ENCODE measurements around the gene SP140L.
A peak's percentile ranks its signal among the peaks of the same experiment; 100 is the strongest.
"Not testable (repeated sequence)": the region's sequence is repeated elsewhere in the genome, so short reads cannot be mapped to it uniquely, and the experiment has no call there.

Gene SP140L

GRCh38 chr2:230408244-230408842, 81.3 kb downstream of the SP140L start:
- Histone ChIP-seq H3K79me2 (ENCODE audit: control insufficient read depth, insufficient read depth, low read length) (no peaks in the 10 kb centered on the region), H2BK120ac (ENCODE audit: low read depth, low read length) (no peak overlapping the region), H2BK5ac (ENCODE audit: low read length) (no peak overlapping the region), H3K9ac (ENCODE audit: low read length) (no peak overlapping the region), H3K4me2 (ENCODE audit: low read length) (no peak overlapping the region), H3K27me3 (ENCODE audit: insufficient read depth, low read length, poor library complexity) (no peaks in the 10 kb centered on the region), H2BK15ac (replicated peaks; ENCODE audit: low read depth) (no peak overlapping the region), H3K79me1 (ENCODE audit: low read length) (no peaks in the 10 kb centered on the region), H3K23ac (ENCODE audit: low read length) (no peak overlapping the region), H3K4me3 (ENCODE audit: low read length) (no peak overlapping the region), H3K4ac (ENCODE audit: low read depth, low read length) (no peak overlapping the region), H3K4me1 (ENCODE audit: control insufficient read depth, low read depth, low read length) (no peaks in the 10 kb centered on the region), H3K27ac (ENCODE audit: low read depth, low read length) (no peak overlapping the region), H4K8ac (ENCODE audit: low read depth, low read length) (no peak overlapping the region), H2AK5ac (ENCODE audit: low read length) (no peak overlapping the region), H4K5ac (ENCODE audit: low read length) (no peak overlapping the region), H3K36me3 (ENCODE audit: control insufficient read depth, insufficient read depth, low read length) (no peaks in the 10 kb centered on the region), H3K56ac (ENCODE audit: low read length) (no peak overlapping the region), H3K18ac (ENCODE audit: low read length) (no peak overlapping the region)
- no peak for DNase-seq
- WGBS (ENCODE audit: extremely low coverage, insufficient coverage, low lambda C conversion rate): no CpG with 5 or more reads among the region's 3 CpGs

- not testable (repeated sequence) for H3K4me2 ChIP-seq (ENCODE audit: low read length); H3K56ac ChIP-seq (ENCODE audit: low read length); H3K23ac ChIP-seq (ENCODE audit: low read length); H3K4ac ChIP-seq (ENCODE audit: low read depth, low read length); H4K8ac ChIP-seq (ENCODE audit: low read depth, low read length); H4K5ac ChIP-seq (ENCODE audit: low read length); H2BK5ac ChIP-seq (ENCODE audit: low read length); H3K79me1 ChIP-seq (ENCODE audit: low read length); H3K4me1 ChIP-seq (ENCODE audit: control insufficient read depth, low read depth, low read length); H3K4me3 ChIP-seq (ENCODE audit: low read length); H3K27me3 ChIP-seq (ENCODE audit: insufficient read depth, low read length, poor library complexity); H2BK120ac ChIP-seq (ENCODE audit: low read depth, low read length); DNase-seq; H3K9ac ChIP-seq (ENCODE audit: low read length); H3K27ac ChIP-seq (ENCODE audit: low read depth, low read length); H3K18ac ChIP-seq (ENCODE audit: low read length); H2BK15ac ChIP-seq (replicated peaks; ENCODE audit: low read depth); H2AK5ac ChIP-seq (ENCODE audit: low read length); H3K36me3 ChIP-seq (ENCODE audit: control insufficient read depth, insufficient read depth, low read length); H3K79me2 ChIP-seq (ENCODE audit: control insufficient read depth, insufficient read depth, low read length)
- WGBS (ENCODE audit: extremely low coverage, insufficient coverage, low lambda C conversion rate): no CpG with 5 or more reads among the region's 2 CpGs
Observed at GRCh38 chr2:230409316-230409715, 82.3 kb downstream of the SP140L start.

GRCh38 chr2:230410263-230410662, 83.3 kb downstream of the SP140L start:
- Histone ChIP-seq H3K4ac (ENCODE audit: low read depth, low read length) (no peak overlapping the region), H4K5ac (ENCODE audit: low read length) (no peak overlapping the region), H2BK120ac (ENCODE audit: low read depth, low read length) (no peak overlapping the region), H3K18ac (ENCODE audit: low read length) (no peak overlapping the region), H3K27me3 (ENCODE audit: insufficient read depth, low read length, poor library complexity) (no peaks in the 10 kb centered on the region), H3K36me3 (ENCODE audit: control insufficient read depth, insufficient read depth, low read length) (no peaks in the 10 kb centered on the region), H3K79me2 (ENCODE audit: control insufficient read depth, insufficient read depth, low read length) (no peaks in the 10 kb centered on the region), H4K8ac (ENCODE audit: low read depth, low read length) (no peak overlapping the region), H2BK5ac (ENCODE audit: low read length) (no peak overlapping the region), H3K27ac (ENCODE audit: low read depth, low read length) (no peak overlapping the region), H3K79me1 (ENCODE audit: low read length) (no peaks in the 10 kb centered on the region), H3K4me3 (ENCODE audit: low read length) (no peak overlapping the region), H3K56ac (ENCODE audit: low read length) (no peak overlapping the region), H3K4me1 (ENCODE audit: control insufficient read depth, low read depth, low read length) (no peaks in the 10 kb centered on the region), H3K23ac (ENCODE audit: low read length) (no peak overlapping the region), H3K4me2 (ENCODE audit: low read length) (no peak overlapping the region), H3K9ac (ENCODE audit: low read length) (no peak overlapping the region), H2BK15ac (replicated peaks; ENCODE audit: low read depth) (no peak overlapping the region), H2AK5ac (ENCODE audit: low read length) (no peak overlapping the region)
- DNase-seq: no peak
- no CpG with 5 or more reads among the region's 1 CpG for WGBS (ENCODE audit: extremely low coverage, insufficient coverage, low lambda C conversion rate)

DNA sequence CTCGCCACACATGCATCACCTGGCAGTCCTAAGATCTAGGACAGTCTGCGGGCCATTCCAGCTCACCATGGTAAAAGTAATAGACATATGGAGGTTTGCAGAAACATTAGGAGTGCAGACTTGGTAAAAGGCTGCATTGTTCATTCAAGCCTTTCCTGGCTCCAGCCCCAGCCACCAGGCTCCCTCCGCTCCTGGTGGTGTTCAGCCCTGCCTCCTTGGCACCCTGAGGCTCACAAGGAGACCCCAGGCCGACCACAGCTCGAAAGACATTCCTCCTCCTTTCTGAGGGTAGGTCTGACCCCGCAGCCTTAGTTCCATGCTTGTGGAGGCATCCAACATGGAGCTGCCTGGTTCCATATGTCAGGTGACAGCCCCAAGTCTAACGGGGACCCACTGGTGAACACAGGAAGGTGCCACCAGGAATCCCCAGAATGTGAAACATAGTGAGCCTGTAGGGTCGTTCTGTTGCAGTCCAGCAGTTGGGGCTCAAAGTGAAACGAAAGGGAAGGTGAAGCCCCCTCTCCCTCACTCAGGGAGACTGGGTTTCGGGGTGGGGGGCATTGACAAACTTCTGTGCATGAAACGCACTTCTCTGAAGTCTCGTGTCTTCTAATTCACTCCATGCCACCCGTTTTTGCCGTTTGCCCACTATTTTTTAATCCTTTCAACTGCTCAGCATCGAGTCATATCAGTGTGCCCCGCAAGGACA, 84.0 kb downstream of the SP140L start:
- H3K27me3 ChIP-seq (ENCODE audit: insufficient read depth, low read length, poor library complexity): no peaks in the 10 kb centered on the region
- H3K18ac ChIP-seq (ENCODE audit: low read length): no peak overlapping the region
- H3K27ac ChIP-seq (ENCODE audit: low read depth, low read length): no peak overlapping the region
- no peak overlapping the region for H3K9ac ChIP-seq (ENCODE audit: low read length)
- H3K4me1 ChIP-seq (ENCODE audit: control insufficient read depth, low read depth, low read length): no peaks in the 10 kb centered on the region
- no peak overlapping the region for H3K23ac ChIP-seq (ENCODE audit: low read length)
- no peak for DNase-seq
- H3K4me3 ChIP-seq (ENCODE audit: low read length): no peak overlapping the region
- H3K36me3 ChIP-seq (ENCODE audit: control insufficient read depth, insufficient read depth, low read length): no peaks in the 10 kb centered on the region
- H3K4ac ChIP-seq (ENCODE audit: low read depth, low read length): no peak overlapping the region
- no peak overlapping the region for H2AK5ac ChIP-seq (ENCODE audit: low read length)
- H2BK5ac ChIP-seq (ENCODE audit: low read length): no peak overlapping the region
- H2BK15ac ChIP-seq (replicated peaks; ENCODE audit: low read depth): no peak overlapping the region
- no peaks in the 10 kb centered on the region for H3K79me2 ChIP-seq (ENCODE audit: control insufficient read depth, insufficient read depth, low read length)
- no CpG with 5 or more reads among the region's 16 CpGs for WGBS (ENCODE audit: extremely low coverage, insufficient coverage, low lambda C conversion rate)
- H3K79me1 ChIP-seq (ENCODE audit: low read length): no peaks in the 10 kb centered on the region
- no peak overlapping the region for H4K5ac ChIP-seq (ENCODE audit: low read length)
- H3K56ac ChIP-seq (ENCODE audit: low read length): peak overlapping the region; percentile 92
- peak overlapping the region; percentile 8 for H3K4me2 ChIP-seq (ENCODE audit: low read length)
- H2BK120ac ChIP-seq (ENCODE audit: low read depth, low read length): no peak overlapping the region
- no peak overlapping the region for H4K8ac ChIP-seq (ENCODE audit: low read depth, low read length)

DNA sequence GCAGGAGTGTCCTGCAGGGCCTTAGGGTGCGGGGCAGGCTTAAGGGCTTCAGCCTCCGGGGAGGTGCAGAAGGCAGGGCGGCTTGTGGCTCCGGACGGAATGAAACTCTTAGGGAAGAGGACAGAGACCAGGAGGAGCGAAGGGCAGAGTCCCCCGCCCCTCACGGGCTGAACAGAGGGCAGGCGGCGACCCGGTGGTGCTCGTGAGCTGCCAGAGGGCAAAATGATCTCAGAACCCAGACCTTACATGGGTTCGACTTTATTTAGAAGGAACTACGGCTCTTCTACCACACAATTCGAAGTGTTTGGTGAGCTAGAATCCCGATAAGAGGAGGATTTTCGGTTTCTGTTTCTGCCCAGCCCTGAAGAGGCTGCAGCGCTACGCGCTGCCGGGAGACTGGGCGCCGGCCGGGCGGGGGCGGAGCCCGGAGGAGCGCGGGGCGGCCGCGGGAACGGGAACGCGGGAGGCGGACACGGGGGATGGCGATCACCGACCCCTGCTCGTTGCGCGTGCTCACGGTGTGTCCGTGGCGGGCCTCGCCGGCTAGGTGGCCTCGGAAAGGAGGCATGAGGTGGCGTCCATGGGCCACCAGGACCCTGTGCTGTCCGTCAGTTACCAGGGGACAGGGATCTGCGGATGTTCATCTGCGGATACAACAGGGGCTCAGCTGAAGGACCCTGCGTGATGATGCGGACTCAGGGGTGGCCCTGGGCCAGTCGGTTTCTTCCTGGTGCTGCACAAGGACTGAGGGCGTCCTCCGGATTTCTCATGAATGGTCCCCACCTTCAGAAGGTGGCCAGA, 84.8 kb downstream of the SP140L start:
- no peak overlapping the region for H2BK15ac ChIP-seq (replicated peaks; ENCODE audit: low read depth)
- no peak overlapping the region for H4K8ac ChIP-seq (ENCODE audit: low read depth, low read length)
- no peak overlapping the region for H2AK5ac ChIP-seq (ENCODE audit: low read length)
- no peak overlapping the region for H3K23ac ChIP-seq (ENCODE audit: low read length)
- no peak overlapping the region for H4K5ac ChIP-seq (ENCODE audit: low read length)
- H3K27me3 ChIP-seq (ENCODE audit: insufficient read depth, low read length, poor library complexity): no peaks in the 10 kb centered on the region
- peak overlapping the region; percentile 40 for H3K4me3 ChIP-seq (ENCODE audit: low read length)
- no peak overlapping the region for H3K4ac ChIP-seq (ENCODE audit: low read depth, low read length)
- H3K79me1 ChIP-seq (ENCODE audit: low read length): no peaks in the 10 kb centered on the region
- no peak overlapping the region for H3K18ac ChIP-seq (ENCODE audit: low read length)
- H2BK5ac ChIP-seq (ENCODE audit: low read length): no peak overlapping the region
- no peaks in the 10 kb centered on the region for H3K4me1 ChIP-seq (ENCODE audit: control insufficient read depth, low read depth, low read length)
- H3K36me3 ChIP-seq (ENCODE audit: control insufficient read depth, insufficient read depth, low read length): no peaks in the 10 kb centered on the region
- DNase-seq: peak; percentile 47
- H3K9ac ChIP-seq (ENCODE audit: low read length): peak overlapping the region; percentile 74
- no peak overlapping the region for H3K27ac ChIP-seq (ENCODE audit: low read depth, low read length)
- H2BK120ac ChIP-seq (ENCODE audit: low read depth, low read length): no peak overlapping the region
- peak overlapping the region; percentile 92 for H3K4me2 ChIP-seq (ENCODE audit: low read length)
- H3K56ac ChIP-seq (ENCODE audit: low read length): peak overlapping the region; percentile 92
- WGBS (ENCODE audit: extremely low coverage, insufficient coverage, low lambda C conversion rate): no CpG with 5 or more reads among the region's 57 CpGs
- no peaks in the 10 kb centered on the region for H3K79me2 ChIP-seq (ENCODE audit: control insufficient read depth, insufficient read depth, low read length)

Data from mesendoderm (in vitro differentiated cells).